Mesenchymal stem cell (in vitro differentiated cells and primary cell): ENCODE data around the gene SLC50A1.

ENCODE experiments used
- DNase-seq: peaks from one replicate; pipeline ENCODE4 v3.0.0-alpha.2; 2013
- H2AFZ ChIP-seq: one replicate; pipeline ENCODE4 v1.6.1; 2013; ENCODE audit warnings: low read depth, mild to moderate bottlenecking, control low read depth, inconsistent platforms, low read length, moderate library complexity
- H2AK5ac ChIP-seq: 2 replicates; pipeline ENCODE4 v1.6.1; 2013; ENCODE audit warnings: low read length, moderate library complexity, mild to moderate bottlenecking, inconsistent platforms; ENCODE audit not compliant: severe bottlenecking
- H2BK120ac ChIP-seq: one replicate; pipeline ENCODE4 v1.6.1; 2013; ENCODE audit warnings: low read depth, mild to moderate bottlenecking, inconsistent platforms, low read length, moderate library complexity
- H2BK12ac ChIP-seq, 2 experiments: one replicate each; pipeline ENCODE4 v1.6.1; 2013; ENCODE audit warnings: inconsistent platforms in 2 of 2, low read length in 2 of 2, mild to moderate bottlenecking in 2 of 2, moderate library complexity in 2 of 2, control low read depth in 1 of 2
- H2BK15ac ChIP-seq: one replicate; pipeline ENCODE4 v1.6.1; 2013; ENCODE audit warnings: mild to moderate bottlenecking, low read depth, inconsistent platforms; ENCODE audit not compliant: poor library complexity, severe bottlenecking
- H2BK5ac ChIP-seq: 2 replicates; pipeline ENCODE4 v1.6.1; 2013; ENCODE audit warnings: low read depth, mild to moderate bottlenecking, low read length, control low read depth, inconsistent platforms; ENCODE audit not compliant: poor library complexity, severe bottlenecking
- H3K14ac ChIP-seq, 2 experiments: one replicate each; pipeline ENCODE4 v1.6.1; 2013; ENCODE audit warnings: inconsistent platforms in 2 of 2, low read length in 2 of 2, control low read depth in 1 of 2, mild to moderate bottlenecking in 1 of 2, moderate library complexity in 1 of 2
- H3K18ac ChIP-seq, 2 experiments: one replicate each; pipeline ENCODE4 v1.6.1; 2013; ENCODE audit warnings: inconsistent platforms in 2 of 2, low read length in 2 of 2, control low read depth in 1 of 2, low read depth in 1 of 2, mild to moderate bottlenecking in 1 of 2
- H3K23ac ChIP-seq, 2 experiments: one replicate each; pipeline ENCODE4 v1.6.1; 2013; ENCODE audit warnings: inconsistent platforms in 2 of 2, low read length in 2 of 2, mild to moderate bottlenecking in 2 of 2, moderate library complexity in 2 of 2, control low read depth in 1 of 2
- H3K27ac ChIP-seq: 2 replicates; pipeline ENCODE4 v1.5.1; 2013; ENCODE audit warnings: mild to moderate bottlenecking, moderate library complexity, low read length, control low read depth, inconsistent platforms; ENCODE audit not compliant: poor library complexity, severe bottlenecking
- H3K27me3 ChIP-seq, 2 experiments: 2 replicates each; pipeline versions ENCODE4 v1.6.1 to v1.7.0; 2013; ENCODE audit warnings: low read length in 2 of 2, mild to moderate bottlenecking in 2 of 2, moderate library complexity in 2 of 2, control low read depth in 1 of 2, inconsistent platforms in 1 of 2; ENCODE audit not compliant: control insufficient read depth in 1 of 2, insufficient read depth in 1 of 2
- H3K36me3 ChIP-seq, 2 experiments: 2 replicates each; pipeline versions ENCODE4 v1.6.1 to v1.7.0; 2013; ENCODE audit warnings: low read length in 2 of 2, control low read depth in 1 of 2, inconsistent platforms in 1 of 2, low read depth in 1 of 2, mild to moderate bottlenecking in 1 of 2; ENCODE audit not compliant: insufficient read depth in 2 of 2, control insufficient read depth in 1 of 2
- H3K4ac ChIP-seq, 2 experiments: one replicate each; pipeline ENCODE4 v1.6.1; 2013; ENCODE audit warnings: inconsistent platforms in 2 of 2, low read length in 2 of 2, mild to moderate bottlenecking in 2 of 2, moderate library complexity in 2 of 2, control low read depth in 1 of 2, low read depth in 1 of 2
- H3K4me1 ChIP-seq: 2 replicates; pipeline ENCODE4 v1.6.1; 2013; ENCODE audit warnings: low read depth, low read length, control low read depth; ENCODE audit not compliant: control insufficient read depth, insufficient read depth
- H3K4me2 ChIP-seq: 2 replicates; pipeline ENCODE4 v1.6.1; 2013; ENCODE audit warnings: low read length, mild to moderate bottlenecking, inconsistent platforms; ENCODE audit not compliant: poor library complexity, severe bottlenecking
- H3K4me3 ChIP-seq, 2 experiments: 2 replicates each; pipeline versions ENCODE4 v1.5.1 to v1.7.0; 2013; ENCODE audit warnings: low read length in 2 of 2, mild to moderate bottlenecking in 2 of 2, control low read depth in 1 of 2, low read depth in 1 of 2; ENCODE audit not compliant: insufficient read depth in 1 of 2
- H3K79me1 ChIP-seq: replicated peaks from 2 replicates; pipeline ENCODE4 v1.6.1; 2013; ENCODE audit warnings: mild to moderate bottlenecking, control low read depth, low read length, inconsistent platforms; ENCODE audit not compliant: poor library complexity, severe bottlenecking
- H3K9ac ChIP-seq: 2 replicates; pipeline ENCODE4 v1.7.0; 2013; ENCODE audit warnings: mild to moderate bottlenecking, low read length, moderate library complexity
- H3K9me3 ChIP-seq: 2 replicates; pipeline ENCODE4 v1.7.0; 2013; ENCODE audit warnings: mild to moderate bottlenecking, low read length; ENCODE audit not compliant: control insufficient read depth
- H4K8ac ChIP-seq: one replicate; pipeline ENCODE4 v1.6.1; 2013; ENCODE audit warnings: inconsistent platforms, mild to moderate bottlenecking, low read length, moderate library complexity
- H4K91ac ChIP-seq: one replicate; pipeline ENCODE4 v1.6.1; 2013; ENCODE audit warnings: mild to moderate bottlenecking, low read length, inconsistent platforms
- WGBS: methylation state at CpG from one replicate; pipeline ENCODE4 v1.1.7; 2013; ENCODE audit warnings: mixed read lengths; 5-methylcytosine and 5-hydroxymethylcytosine counted together

Gene SLC50A1

GRCh38 chr1:155105604-155106011, 30.0 kb upstream of the SLC50A1 start:
- 79% methylated on average over 7 of the region's 7 CpGs for WGBS
- no peak overlapping the region for H2BK12ac ChIP-seq

GRCh38 chr1:155106862-155107261, 28.8 kb upstream of the SLC50A1 start:
- Histone ChIP-seq H2AK5ac (no peak overlapping the region), H3K9ac (no peak overlapping the region), H3K27me3 (peaks cover 38 to 51% of the 10 kb centered on the region in 2 experiments), H2BK120ac (no peak overlapping the region), H3K27ac (no peak overlapping the region), H2AFZ (no peak overlapping the region), H3K18ac (no peak overlapping the region), H2BK5ac (no peak overlapping the region), H3K9me3 (no peaks in the 10 kb centered on the region), H3K23ac (no peak overlapping the region), H4K8ac (no peak overlapping the region), H3K36me3 (no peaks in the 10 kb centered on the region), H3K4me2 (no peak overlapping the region), H3K4ac (no peak overlapping the region), H3K4me3 (no peak overlapping the region), H3K14ac (no peak overlapping the region), H2BK12ac (no peak overlapping the region), H3K79me1 (no peaks in the 10 kb centered on the region), H4K91ac (no peak overlapping the region), H2BK15ac (no peak overlapping the region), H3K4me1 (no peaks in the 10 kb centered on the region)
- 76% methylated on average over 4 of the region's 6 CpGs for WGBS
- no peak for DNase-seq

More at GRCh38 chr1:155105604-155106011, 30.0 kb upstream of the SLC50A1 start:
- no peak overlapping the region for H2BK15ac ChIP-seq
- no peak overlapping the region for H2AFZ ChIP-seq
- no peak for DNase-seq
- H2BK120ac ChIP-seq = no peak overlapping the region
- peaks cover 31 to 48% of the 10 kb centered on the region in 2 experiments for H3K27me3 ChIP-seq
- no peak overlapping the region for H3K4me3 ChIP-seq
- H2AK5ac ChIP-seq = no peak overlapping the region
- no peak overlapping the region for H2BK5ac ChIP-seq
- H3K79me1 ChIP-seq = no peaks in the 10 kb centered on the region
- H3K23ac ChIP-seq = no peak overlapping the region
- H3K36me3 ChIP-seq = no peaks in the 10 kb centered on the region
- no peak overlapping the region for H4K8ac ChIP-seq
- H3K4me1 ChIP-seq = no peaks in the 10 kb centered on the region
- H3K9ac ChIP-seq = no peak overlapping the region
- no peak overlapping the region for H3K18ac ChIP-seq
- H4K91ac ChIP-seq = no peak overlapping the region
- no peak overlapping the region for H3K14ac ChIP-seq
- no peak overlapping the region for H3K4ac ChIP-seq
- no peak overlapping the region for H3K27ac ChIP-seq
- no peak overlapping the region for H3K4me2 ChIP-seq
- no peaks in the 10 kb centered on the region for H3K9me3 ChIP-seq

GRCh38 chr1:155107309-155108264, 28.1 kb upstream of the SLC50A1 start:
- Histone ChIP-seq H2BK15ac (no peak overlapping the region), H3K4ac (no peak overlapping the region), H3K9ac (no peak overlapping the region), H3K4me3 (no peak overlapping the region), H3K14ac (no peak overlapping the region), H3K36me3 (no peaks in the 10 kb centered on the region), H2BK5ac (no peak overlapping the region), H4K8ac (no peak overlapping the region), H2AFZ (no peak overlapping the region), H2BK12ac (no peak overlapping the region), H2AK5ac (no peak overlapping the region), H3K79me1 (no peaks in the 10 kb centered on the region), H4K91ac (no peak overlapping the region), H3K4me2 (no peak overlapping the region), H3K18ac (no peak overlapping the region), H3K4me1 (no peaks in the 10 kb centered on the region), H2BK120ac (no peak overlapping the region), H3K27me3 (peaks cover 38 to 55% of the 10 kb centered on the region in 2 experiments), H3K23ac (no peak overlapping the region), H3K27ac (no peak overlapping the region), H3K9me3 (no peaks in the 10 kb centered on the region)
- WGBS = 73% methylated on average over 12 of the region's 12 CpGs
- no peak for DNase-seq

GRCh38 chr1:155108296-155108695, 27.4 kb upstream of the SLC50A1 start:
- no peak overlapping the region for H3K27ac ChIP-seq
- H3K9me3 ChIP-seq = no peaks in the 10 kb centered on the region
- no peak overlapping the region for H3K23ac ChIP-seq
- H3K4me3 ChIP-seq = no peak overlapping the region
- H3K4me1 ChIP-seq = no peaks in the 10 kb centered on the region
- no peak overlapping the region for H3K4ac ChIP-seq
- H2AFZ ChIP-seq = no peak overlapping the region
- H3K14ac ChIP-seq = no peak overlapping the region
- H2BK120ac ChIP-seq = no peak overlapping the region
- no peak overlapping the region for H4K91ac ChIP-seq
- no peak overlapping the region for H2AK5ac ChIP-seq
- no peak overlapping the region for H2BK15ac ChIP-seq
- no peak overlapping the region for H2BK5ac ChIP-seq
- H3K4me2 ChIP-seq = no peak overlapping the region
- WGBS = 87% methylated on average over 5 of the region's 5 CpGs
- H3K18ac ChIP-seq = no peak overlapping the region
- no peak overlapping the region for H3K9ac ChIP-seq
- DNase-seq = no peak
- H3K79me1 ChIP-seq = no peaks in the 10 kb centered on the region
- H2BK12ac ChIP-seq = no peak overlapping the region
- H3K27me3 ChIP-seq = peaks cover 38 to 55% of the 10 kb centered on the region in 2 experiments
- H4K8ac ChIP-seq = no peak overlapping the region
- no peaks in the 10 kb centered on the region for H3K36me3 ChIP-seq
